Measurements from ENCODE around the gene SCGB1D2. TPM values are rescaled to one million over a fixed set of nuclear protein-coding genes. Genes with fewer than 3 reads are reported as not detected.
"Not testable (repeated sequence)": the region's sequence is repeated elsewhere in the genome, so short reads cannot be mapped to it uniquely, and the experiment has no call there.

Gene SCGB1D2
- total RNA-seq (2014; rRNA removed; shearing (Covaris generic)), result not detected in 2 replicates

- peak; percentile 22 for DNase-seq (ENCODE audit: low spot score)
These were observed at the start of gene SCGB1D2 for GRCh38 chr11:62242021-62242420. TSS of gene SCGB1D2 (plus strand) at chr11:62242239. CDS start at chr11:62242308, 69 bp downstream.

- no peak for DNase-seq (ENCODE audit: low spot score)
These were observed 48.1 kb upstream of the SCGB1D2 start for GRCh38 chr11:62193952-62194351.

GRCh38 chr11:62195010-62195409 is 47.0 kb upstream of the SCGB1D2 start:
- DNase-seq (ENCODE audit: low spot score), result not testable (repeated sequence)

GRCh38 chr11:62195945-62196344 is 46.1 kb upstream of the SCGB1D2 start:
- no peak for DNase-seq (ENCODE audit: low spot score)

- DNase-seq (ENCODE audit: low spot score), result not testable (repeated sequence)
These were observed 44.6 kb upstream of the SCGB1D2 start for GRCh38 chr11:62197400-62197799.

GRCh38 chr11:62201376-62201775 is 40.7 kb upstream of the SCGB1D2 start:
- no peak for DNase-seq (ENCODE audit: low spot score)

GRCh38 chr11:62202910-62203309 is 39.1 kb upstream of the SCGB1D2 start:
- no peak for DNase-seq (ENCODE audit: low spot score)

- DNase-seq (ENCODE audit: low spot score), result no peak
These were observed 37.6 kb upstream of the SCGB1D2 start for GRCh38 chr11:62204430-62204829.

GRCh38 chr11:62205441-62205840 is 36.6 kb upstream of the SCGB1D2 start:
- no peak for DNase-seq (ENCODE audit: low spot score)

GRCh38 chr11:62206276-62207066 is 35.6 kb upstream of the SCGB1D2 start:
- DNase-seq (ENCODE audit: low spot score), result not testable (repeated sequence)

- no peak for DNase-seq (ENCODE audit: low spot score)
These were observed 33.3 kb upstream of the SCGB1D2 start for GRCh38 chr11:62208785-62209144.

GRCh38 chr11:62217191-62217748 is 24.8 kb upstream of the SCGB1D2 start:
- DNase-seq (ENCODE audit: low spot score), result no peak

- no peak for DNase-seq (ENCODE audit: low spot score)
These were observed 20.5 kb upstream of the SCGB1D2 start for GRCh38 chr11:62221498-62221897.

- no peak for DNase-seq (ENCODE audit: low spot score)
These were observed 18.9 kb upstream of the SCGB1D2 start for GRCh38 chr11:62223095-62223494.

- no peak for DNase-seq (ENCODE audit: low spot score)
These were observed 8.3 kb upstream of the SCGB1D2 start for GRCh38 chr11:62233730-62234129.

- DNase-seq (ENCODE audit: low spot score), result no peak
These were observed 5.9 kb upstream of the SCGB1D2 start for GRCh38 chr11:62236187-62236586.

- DNase-seq (ENCODE audit: low spot score), result no peak
These were observed 4.5 kb upstream of the SCGB1D2 start for GRCh38 chr11:62237499-62237898.

- DNase-seq (ENCODE audit: low spot score), result no peak
These were observed 3.9 kb upstream of the SCGB1D2 start for GRCh38 chr11:62238151-62238550.

GRCh38 chr11:62241095-62241494 is 944 bp upstream of the SCGB1D2 start:
- no peak for DNase-seq (ENCODE audit: low spot score)

GRCh38 chr11:62245271-62245753 is 3.3 kb downstream of the SCGB1D2 start:
- peak; percentile 24 for DNase-seq (ENCODE audit: low spot score)

- no peak for DNase-seq (ENCODE audit: low spot score)
These were observed 9.7 kb downstream of the SCGB1D2 start for GRCh38 chr11:62251698-62252097.

- no peak for DNase-seq (ENCODE audit: low spot score)
These were observed 12.0 kb downstream of the SCGB1D2 start for GRCh38 chr11:62253999-62254542.

- peak; percentile 7 for DNase-seq (ENCODE audit: low spot score)
These were observed 14.2 kb downstream of the SCGB1D2 start for GRCh38 chr11:62256281-62256680.
